HG03066 (cell line): ENCODE data around the gene DOP1B.
"Not testable (repeated sequence)": the region's sequence is repeated elsewhere in the genome, so short reads cannot be mapped to it uniquely, and the experiment has no call there.

ENCODE experiments used
- ATAC-seq: cut with Tn5 transposase; IDR thresholded peaks from one replicate; pipeline ENCODE4 v1.9.1; 2021; ENCODE audit warnings: low read depth; ENCODE audit not compliant: unreplicated experiment

Gene DOP1B

GRCh38 chr21:36132696-36133095 lies 23.9 kb upstream of the DOP1B start:
- no peak for ATAC-seq

GRCh38 chr21:36134803-36135390 lies 21.7 kb upstream of the DOP1B start, which contains the start of gene CBR3:
TSS of gene CBR3 (plus strand) at chr21:36135079. CDS start at chr21:36135193, 114 bp downstream.
- no peak for ATAC-seq

GRCh38 chr21:36135391-36136102 lies 21.1 kb upstream of the DOP1B start:
- no peak for ATAC-seq

GRCh38 chr21:36139791-36140190 lies 16.8 kb upstream of the DOP1B start:
- ATAC-seq: not testable (repeated sequence)

- ATAC-seq: peak; percentile 75
Observed at GRCh38 chr21:36141513-36141925, 15.1 kb upstream of the DOP1B start.

GRCh38 chr21:36144233-36144632 lies 12.4 kb upstream of the DOP1B start:
- not testable (repeated sequence) for ATAC-seq

- ATAC-seq: no peak
Observed at GRCh38 chr21:36145259-36145658, 11.4 kb upstream of the DOP1B start.

GRCh38 chr21:36147911-36148310 lies 8.7 kb upstream of the DOP1B start:
- ATAC-seq: no peak

GRCh38 chr21:36148886-36149285 lies 7.7 kb upstream of the DOP1B start:
- ATAC-seq: no peak

GRCh38 chr21:36149788-36150711 lies 6.6 kb upstream of the DOP1B start:
- ATAC-seq: no peak

GRCh38 chr21:36155603-36156338 lies 853 bp upstream of the DOP1B start:
- ATAC-seq: no peak

GRCh38 chr21:36156339-36156814 lies 247 bp upstream of the DOP1B start:
- ATAC-seq: peak; percentile 89

GRCh38 chr21:36159356-36159921 lies 2.8 kb downstream of the DOP1B start:
- no peak for ATAC-seq

- ATAC-seq: no peak
Observed at GRCh38 chr21:36160850-36161178, 4.2 kb downstream of the DOP1B start.

- ATAC-seq: no peak
Observed at GRCh38 chr21:36162631-36163030, 6.0 kb downstream of the DOP1B start.

- ATAC-seq: no peak
Observed at GRCh38 chr21:36163750-36164741, 7.4 kb downstream of the DOP1B start.

- no peak for ATAC-seq
Observed at GRCh38 chr21:36165356-36165755, 8.7 kb downstream of the DOP1B start.

- ATAC-seq: no peak
Observed at GRCh38 chr21:36166705-36167104, 10.1 kb downstream of the DOP1B start.

- no peak for ATAC-seq
Observed at GRCh38 chr21:36167541-36167940, 10.9 kb downstream of the DOP1B start.
